ENCODE results near the gene SPOCK1.
"Not testable (repeated sequence)": the region's sequence is repeated elsewhere in the genome, so short reads cannot be mapped to it uniquely, and the experiment has no call there.

The SPOCK1 gene

DNA sequence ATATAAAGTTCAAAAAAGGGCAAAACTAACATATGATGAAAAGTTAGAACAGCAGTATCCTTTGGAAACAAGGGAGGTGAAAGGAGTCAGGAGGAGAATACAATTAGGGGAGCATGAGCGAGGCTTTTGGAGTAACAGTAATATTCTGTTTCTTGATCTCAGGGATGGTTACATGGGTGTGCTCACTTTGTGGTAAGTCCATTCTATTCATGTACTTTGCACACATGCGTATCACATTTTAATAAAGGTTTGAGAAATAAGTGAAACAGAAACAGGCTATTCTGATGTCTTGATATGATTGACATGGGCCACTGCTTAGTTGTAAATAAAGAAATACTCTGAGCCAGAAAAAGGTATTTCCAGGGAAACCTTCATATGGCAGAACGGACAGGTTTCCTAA lies 208.8 kb downstream of the SPOCK1 start:
- DNase-seq = no peak

DNA sequence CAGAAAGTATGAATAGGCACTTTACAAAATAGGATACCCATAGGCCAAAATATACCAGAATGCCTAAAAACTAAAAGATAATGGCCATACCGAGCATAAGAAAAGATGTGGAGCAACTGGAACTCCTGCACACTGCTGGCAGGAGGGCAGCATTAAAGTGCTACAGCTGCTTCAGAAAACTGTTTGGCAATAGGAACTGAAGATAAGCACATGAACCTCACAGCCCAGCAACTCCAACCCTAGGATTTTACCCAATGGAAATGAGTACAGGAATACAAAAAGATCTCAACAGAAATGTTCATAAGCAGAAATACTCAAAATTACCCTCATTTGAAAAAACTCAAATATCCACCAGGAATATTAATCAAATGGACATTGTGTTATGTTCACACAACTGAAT lies 209.3 kb downstream of the SPOCK1 start:
- no peak for DNase-seq

DNA sequence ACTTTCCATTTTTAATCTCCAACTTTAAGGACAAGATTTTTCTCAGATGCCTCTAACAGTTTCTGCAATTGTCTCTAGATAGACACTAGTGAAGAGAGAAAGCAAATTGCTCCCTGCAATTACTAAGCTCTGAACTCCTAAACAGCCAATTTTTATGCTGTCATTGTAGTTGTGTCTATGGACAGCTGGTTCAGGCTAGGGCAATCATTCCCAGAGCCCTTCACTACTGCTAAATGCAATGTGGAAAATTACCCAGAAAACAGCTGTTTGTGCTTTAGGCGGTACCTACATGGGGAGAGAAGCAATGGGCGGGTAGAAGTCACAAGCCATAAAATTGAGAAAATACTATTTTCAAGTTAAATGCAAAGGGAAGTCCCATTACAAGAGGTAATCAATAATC lies 211.6 kb downstream of the SPOCK1 start:
- no peak for DNase-seq

DNA sequence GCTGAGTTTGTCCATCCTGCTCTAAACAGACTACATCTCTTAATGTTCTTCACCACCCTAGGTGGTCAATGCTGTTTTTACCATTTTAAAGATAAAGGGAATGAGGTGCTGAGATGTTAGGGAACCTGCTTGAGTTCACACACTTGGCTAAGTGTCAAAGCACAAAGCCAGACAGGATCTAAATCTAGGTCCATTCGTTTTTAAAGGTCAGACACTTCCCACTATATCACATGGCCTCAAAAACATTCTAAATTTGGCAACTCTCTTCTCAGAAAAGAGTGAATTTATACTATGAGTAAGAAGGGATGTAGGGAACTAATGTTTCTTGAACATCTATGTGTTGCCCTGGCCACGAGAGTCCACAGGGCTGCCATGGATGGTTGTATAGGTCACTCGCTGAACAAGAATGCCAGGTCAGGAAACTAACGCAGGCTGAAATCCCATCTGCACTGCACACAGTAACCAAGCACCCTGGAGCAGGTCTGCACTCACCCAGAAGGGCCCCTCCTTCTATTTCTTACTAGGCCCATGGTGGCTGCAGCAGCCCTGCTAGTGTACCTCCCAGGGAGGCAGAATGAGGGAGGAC lies 213.0 kb downstream of the SPOCK1 start:
- no peak for DNase-seq

DNA sequence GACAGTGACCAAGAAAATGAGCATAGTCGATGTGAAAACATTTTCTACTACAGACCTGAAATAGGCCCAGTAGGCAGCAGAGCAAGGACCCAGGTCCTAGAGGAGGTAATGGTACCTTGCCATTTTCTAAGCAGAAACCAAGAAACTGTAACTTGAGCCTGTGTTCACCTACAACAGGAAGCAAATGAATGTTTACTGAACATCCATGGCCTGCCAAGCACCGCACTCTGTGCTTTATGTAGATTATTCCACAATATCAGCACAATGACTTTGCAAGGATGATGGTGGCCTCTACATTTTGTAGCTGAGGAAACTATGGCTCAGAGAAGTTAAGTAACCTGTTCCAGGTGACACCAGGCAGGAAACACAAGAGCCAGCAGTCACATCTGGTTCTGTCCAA lies 215.3 kb downstream of the SPOCK1 start:
- no peak for DNase-seq

DNA sequence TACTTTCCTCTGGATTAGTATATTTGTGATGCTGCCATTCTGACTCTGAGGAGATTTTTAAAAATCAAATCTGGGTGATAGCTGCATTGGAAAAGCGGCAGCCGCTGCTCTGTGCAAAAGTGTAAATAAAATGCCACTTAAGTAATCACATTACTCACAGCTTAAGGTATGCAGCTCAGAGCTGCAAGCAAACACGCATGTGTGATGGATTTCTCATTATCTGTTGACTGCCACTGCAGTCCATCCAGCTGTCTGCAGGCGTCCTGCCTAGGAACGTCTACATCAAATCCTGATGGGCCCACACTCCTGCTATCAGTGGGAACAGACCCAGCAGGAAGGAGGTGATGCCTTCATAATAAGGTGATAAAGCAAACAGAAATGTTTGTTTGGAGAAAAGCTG lies 216.9 kb downstream of the SPOCK1 start:
- DNase-seq = no peak

DNA sequence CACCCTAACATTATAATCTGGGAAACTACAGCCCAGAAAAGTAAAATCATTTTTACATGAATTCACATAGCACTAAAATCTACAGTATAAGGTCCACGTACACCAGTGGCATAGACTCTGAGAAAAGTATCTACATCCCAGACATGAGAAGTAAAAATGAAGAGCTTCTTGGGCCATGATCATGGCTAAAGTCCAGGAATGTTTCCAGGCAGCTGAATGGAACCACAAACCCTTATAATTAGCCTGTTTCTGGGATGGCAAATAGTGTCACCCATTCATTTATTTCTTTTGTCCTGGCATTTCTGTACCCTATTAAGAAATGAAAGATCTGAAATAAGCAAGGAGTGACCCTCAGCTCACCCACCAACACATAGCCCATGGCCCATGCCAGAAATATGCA lies 217.9 kb downstream of the SPOCK1 start:
- no peak for DNase-seq

DNA sequence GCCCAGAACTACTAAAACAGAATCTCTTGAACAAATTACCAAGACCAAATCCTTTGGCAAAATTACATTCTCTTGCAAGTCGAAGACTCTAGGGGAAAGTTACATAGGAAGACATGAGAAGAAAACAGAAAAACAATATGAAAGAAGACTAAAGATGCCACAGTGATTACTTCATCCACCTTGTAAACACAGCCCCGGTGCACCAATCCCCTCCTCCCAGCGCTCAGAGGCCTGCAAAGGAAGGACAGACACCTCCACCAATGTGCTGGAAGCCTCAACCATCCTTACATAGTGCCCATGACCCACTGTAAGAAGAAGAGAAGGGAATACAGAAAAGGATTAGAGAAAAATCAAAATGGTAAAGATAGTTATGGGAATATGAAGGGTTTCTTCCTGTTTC lies 218.5 kb downstream of the SPOCK1 start:
- DNase-seq = no peak

DNA sequence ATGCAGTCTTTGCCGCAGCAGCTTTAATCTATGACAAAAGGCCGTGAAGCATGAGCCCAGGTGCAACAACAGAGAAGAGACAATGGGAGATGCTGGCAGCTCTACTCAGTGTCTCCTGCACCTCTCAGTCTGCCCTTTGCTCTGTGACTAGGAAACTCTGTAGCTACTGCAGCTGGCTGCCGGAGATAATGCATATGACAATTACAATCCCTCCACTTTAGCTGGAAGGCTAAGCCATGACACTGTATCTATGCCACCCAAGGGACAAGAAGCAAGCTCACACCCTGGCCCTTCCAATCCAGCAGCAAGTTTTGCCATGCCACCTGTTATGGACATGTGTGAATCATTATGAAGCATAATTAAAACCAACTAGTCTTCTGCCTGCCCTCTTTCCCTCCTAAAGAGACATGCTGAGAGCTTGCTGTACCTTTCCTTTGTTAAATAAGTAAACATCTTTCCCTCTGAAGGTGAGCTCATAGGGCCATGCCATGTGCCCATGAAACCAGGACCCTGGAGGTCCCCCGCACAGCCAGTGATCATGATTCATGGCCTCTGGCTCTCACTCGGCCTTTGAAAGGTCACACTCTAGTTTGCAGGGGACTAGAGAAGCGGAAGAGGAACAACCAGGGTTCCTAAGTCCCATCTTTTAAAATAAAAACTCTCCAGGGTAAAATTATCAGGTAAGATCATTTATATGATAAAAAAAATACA lies 219.4 kb downstream of the SPOCK1 start:
- no peak for DNase-seq

DNA sequence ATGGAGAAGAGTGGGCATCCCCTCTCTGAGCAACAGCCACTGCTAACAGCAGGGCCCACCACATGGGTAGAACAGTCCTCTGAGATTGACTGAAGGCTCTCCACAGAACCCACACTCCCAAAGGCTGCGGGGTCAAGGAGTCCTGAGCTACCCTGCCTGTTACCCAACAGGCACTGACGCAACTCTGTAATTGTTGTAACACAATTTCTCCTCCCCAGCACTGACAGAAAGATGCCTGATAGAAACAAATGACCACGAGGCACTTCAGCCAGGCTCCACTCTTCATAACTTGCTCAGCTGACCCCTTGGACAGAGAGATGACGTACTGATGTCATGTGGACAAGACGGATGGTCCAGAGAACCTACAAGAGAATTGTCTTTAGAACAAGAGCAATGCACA lies 220.7 kb downstream of the SPOCK1 start:
- DNase-seq = no peak

DNA sequence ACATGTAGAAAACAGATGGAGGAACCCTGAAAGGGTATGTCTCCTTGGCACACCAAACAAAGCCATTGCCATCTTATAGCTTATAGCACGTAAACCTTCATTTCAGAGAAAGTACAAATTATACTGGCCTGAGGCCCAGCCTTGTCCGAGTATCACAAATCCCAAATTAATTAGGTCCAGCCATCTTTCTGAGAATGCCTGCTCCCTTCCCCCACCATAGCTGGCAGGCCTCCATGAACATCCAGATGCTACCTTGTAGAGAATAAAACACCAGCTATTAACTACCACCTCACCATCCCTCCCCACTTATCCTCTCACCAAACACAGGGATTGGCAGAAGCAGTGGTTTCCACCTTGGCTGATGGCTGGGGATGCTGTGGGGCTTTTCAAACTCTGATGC lies 224.0 kb downstream of the SPOCK1 start:
- no peak for DNase-seq

DNA sequence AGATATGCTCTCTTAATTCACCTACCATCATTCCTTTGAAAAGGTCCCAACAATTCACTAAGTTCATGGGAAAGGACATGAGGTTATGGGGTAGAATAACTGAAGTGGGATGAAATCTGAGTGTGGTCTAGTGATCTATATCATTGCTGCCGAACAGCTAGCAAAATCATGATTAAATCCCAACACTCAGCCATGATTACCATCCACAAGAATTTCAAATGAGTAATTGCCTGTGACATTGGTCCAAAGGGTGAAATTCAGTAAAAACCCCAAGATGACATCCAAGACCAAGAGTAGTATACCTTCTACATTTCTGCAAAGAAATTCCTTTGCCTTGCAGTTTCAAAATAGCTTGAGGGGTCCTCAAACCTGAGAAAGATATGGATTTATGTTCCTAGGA lies 225.6 kb downstream of the SPOCK1 start:
- DNase-seq = no peak

DNA sequence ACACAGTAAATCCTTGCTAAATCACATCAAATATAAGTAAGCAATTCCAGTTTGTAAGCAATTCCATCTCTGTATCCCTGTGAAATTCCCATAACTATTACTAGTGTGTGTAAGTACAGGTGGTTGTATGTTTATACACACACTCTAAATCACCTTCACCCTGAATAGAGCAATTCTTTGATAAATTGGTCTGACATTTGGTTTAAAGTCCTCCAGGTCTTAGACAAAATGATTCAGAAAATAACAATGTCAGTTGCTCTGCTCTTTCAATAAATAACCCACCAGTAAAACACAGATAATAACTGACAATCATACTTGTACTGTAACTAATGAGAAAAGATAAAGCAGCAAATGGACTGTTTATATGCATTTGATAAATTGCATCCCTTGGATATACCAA lies 226.3 kb downstream of the SPOCK1 start:
- no peak for DNase-seq

DNA sequence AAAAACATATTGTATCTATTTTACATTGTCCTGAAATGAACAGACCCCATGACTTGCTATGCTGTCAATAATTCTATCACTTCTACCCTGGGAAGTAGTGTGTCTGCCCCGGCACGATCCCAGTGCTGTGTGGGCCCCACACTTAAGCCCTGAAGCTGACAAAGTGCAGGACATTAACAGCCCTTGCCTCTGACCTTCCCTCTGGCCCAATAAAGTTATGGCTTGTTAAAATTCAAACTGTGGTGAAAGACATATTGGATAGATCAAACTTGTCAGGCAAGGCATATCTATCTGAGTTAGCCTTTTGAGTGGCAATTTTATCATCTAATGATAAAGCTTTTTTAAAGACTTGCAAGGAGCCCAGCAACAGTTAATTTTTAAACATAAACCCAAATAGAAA lies 229.2 kb downstream of the SPOCK1 start:
- no peak for DNase-seq

DNA sequence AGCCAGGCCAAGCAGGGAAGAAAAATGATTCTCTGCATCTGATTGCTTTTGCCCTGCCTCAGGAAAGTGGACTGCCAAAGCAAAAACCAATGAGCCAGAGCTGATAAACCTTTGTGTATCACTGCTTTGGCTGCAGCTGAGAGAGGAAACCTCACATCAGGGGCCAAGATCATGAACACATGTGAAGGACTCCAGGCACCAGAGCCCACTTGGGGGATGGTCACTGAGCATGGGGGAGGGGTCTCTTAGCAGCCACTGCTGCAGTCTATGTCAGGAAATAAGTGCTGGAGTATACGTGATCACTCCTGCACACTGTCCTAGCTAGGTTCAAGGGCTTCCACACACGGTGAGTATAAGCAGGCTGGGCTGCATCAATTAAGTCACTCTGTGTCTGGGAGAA lies 229.9 kb downstream of the SPOCK1 start:
- DNase-seq = no peak

DNA sequence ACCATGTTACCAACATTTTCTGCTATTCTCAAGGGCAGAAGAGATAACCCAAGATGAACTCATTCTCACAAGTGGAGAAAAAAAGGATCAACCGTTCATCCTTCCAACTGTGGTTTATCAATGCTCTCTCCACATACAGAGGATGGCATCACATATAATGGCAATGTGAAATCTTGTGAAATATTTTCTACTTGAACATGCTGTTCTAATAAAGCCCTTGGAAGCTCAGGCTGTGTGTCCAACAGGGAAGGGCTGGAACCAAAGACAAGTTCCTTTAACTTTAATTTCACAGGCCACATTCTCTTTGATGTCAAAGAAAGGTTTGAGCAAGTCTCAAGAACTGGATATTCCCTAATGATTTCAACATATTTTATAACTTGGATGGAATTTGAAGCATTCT lies 230.5 kb downstream of the SPOCK1 start:
- no peak for DNase-seq

DNA sequence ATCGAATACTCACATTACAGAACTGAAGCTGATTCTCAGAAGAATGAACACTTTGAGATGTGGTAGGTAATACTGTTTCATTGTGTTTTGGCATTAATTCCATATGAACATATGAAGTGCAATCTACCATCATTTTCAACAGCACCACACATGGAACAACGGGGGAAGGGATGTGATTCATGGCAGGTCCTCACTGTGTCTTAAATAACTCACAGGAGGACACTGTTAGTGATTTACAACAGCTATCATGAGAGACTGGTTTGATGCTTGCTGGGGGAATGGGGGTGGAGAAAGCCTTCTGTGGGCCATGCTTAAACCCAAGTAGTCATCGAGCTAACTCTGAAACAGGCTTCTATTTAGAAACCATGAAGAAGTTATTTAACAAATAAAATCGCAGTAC lies 232.9 kb downstream of the SPOCK1 start:
- DNase-seq = no peak

DNA sequence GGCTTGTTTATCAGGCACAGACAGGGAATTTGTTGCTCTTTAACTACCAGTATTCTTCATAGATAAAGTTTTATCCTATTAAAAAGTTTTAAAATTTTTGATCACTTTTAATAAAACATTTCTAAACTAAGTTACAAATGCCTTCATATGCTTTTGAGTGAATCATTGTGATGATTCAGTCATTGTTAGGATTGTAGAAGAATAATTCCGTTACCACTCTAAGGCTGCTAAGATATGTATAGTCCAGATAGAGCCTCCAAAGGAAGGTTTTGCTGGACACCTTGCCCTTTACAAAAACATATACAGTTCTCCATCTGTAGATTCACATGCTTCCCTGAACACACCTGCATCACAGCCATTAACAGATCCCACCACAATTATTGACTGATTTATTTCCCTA lies 233.7 kb downstream of the SPOCK1 start:
- DNase-seq = no peak

DNA sequence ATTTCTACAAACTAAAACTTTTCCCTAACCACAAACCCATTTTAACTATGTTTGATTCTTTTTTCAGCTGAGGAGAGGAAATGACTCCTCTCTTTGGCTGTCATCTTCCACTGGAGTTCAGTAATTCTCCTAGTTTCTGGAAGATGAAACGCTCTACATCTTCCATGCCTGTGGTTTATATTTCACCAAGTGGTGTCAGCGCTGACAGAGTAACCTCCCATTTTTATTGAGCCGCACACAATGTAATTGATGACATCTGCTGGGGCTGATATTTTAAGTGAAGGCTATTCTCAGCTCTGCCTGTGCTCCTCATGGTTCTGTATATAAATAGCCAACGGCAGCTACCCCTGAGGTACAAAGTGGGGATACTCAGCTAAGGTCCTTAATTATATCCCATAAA lies 234.6 kb downstream of the SPOCK1 start:
- DNase-seq = no peak

DNA sequence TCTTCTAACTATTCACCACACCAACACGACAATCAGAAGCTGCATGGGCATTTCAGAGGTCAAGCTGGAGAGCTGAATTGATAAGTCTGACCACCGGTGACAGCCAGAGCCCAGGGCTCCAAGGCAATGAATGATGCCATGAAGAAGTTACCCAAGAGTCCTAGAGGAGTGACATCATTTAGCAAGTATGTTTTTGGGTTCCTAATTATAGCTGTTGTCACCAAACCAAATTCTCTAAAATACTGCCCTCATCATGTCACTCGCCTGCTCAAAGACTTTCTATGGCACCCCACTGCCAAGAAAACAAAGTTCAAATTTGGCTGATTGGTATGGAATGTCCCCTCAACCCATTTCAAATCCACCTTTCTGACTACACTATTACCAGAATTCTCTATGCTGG lies 235.1 kb downstream of the SPOCK1 start:
- DNase-seq = no peak

DNA sequence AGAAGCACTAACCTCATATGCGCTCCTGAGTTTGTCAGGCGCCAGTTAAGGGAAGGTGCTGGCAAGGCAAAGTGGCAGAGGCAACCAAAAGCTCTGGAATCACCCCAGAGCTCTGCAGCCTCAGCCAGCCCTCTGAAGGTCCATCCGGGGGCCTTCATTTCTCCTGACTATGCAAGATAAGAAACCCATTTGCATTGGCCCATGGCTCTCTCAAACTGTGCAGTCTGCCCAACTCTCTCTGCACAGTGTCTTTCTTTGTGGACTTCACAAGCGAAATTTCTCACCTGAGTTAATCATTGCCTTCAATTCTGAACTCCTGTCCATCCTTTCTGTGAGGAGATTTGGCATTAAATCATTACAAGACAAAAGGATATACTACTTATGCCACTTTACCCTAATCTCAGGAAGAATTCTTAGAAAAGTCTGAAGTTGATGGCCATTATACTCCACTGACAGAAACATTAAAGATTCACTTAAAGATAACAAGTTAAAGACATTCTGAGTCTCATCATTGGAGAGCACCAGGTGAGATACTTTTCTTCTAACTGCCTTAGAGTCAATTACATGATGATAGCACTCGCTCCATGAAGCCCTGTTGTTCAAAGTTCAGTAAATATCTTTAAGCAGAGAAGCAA lies 235.6 kb downstream of the SPOCK1 start:
- DNase-seq = no peak

DNA sequence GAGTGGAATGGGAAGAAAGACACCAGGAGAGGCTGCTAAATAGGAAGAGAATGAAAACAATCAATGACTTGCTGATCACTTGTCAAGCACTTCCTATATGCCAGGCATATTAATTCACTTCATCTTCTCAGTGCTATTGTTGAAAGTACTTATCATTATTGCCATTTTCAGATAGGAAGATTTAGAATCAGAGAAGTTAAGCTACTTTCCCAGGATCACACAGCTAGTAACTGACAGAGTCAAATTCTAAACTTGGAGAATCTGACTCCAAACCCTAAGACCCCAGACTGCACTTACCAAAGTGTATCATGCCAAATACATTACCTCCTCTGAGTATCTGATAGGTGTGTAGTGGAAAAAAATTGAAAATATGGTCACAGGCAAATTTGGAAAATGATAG lies 236.3 kb downstream of the SPOCK1 start:
- DNase-seq = no peak

DNA sequence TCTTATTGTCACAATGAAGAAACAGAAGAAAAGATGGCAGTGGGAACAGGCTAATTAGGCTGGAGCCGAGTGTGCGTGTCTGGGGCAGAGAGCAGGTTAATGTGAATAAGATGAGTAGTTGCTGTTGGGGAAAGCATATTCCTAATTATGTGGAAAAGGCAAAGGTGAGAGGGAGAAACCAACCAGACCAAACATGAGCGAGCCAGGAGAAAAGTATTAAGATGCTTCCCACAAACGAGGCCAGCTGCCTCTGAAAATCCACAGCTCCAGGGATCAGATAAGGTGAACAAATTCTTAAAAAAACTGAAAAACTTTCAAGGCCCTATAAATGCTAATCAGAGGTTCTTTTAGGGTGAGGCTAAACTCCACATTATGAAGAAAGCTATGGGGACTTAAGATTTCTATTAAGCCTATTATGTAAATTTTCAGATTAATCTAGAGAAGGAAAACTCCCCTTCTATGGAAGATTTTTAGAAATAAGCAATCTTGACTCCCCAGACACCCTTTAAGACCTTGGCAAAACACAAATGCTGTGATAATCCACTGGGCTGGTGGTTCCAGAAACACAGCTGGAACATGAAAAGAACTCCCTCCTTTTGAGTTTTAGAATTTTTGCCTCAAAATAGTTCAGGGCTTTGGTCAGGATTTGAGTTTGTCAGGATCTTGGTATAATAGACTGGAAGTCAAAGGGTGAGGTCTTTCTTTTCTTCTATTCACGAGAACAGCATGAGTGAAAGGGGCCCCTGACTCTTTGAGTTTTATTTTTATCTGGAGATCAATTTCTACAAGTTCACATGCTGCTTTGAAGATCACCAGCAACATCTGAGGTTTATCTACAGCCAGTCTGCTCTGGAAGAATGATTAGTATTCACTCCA lies 238.1 kb downstream of the SPOCK1 start:
- no peak for DNase-seq

DNA sequence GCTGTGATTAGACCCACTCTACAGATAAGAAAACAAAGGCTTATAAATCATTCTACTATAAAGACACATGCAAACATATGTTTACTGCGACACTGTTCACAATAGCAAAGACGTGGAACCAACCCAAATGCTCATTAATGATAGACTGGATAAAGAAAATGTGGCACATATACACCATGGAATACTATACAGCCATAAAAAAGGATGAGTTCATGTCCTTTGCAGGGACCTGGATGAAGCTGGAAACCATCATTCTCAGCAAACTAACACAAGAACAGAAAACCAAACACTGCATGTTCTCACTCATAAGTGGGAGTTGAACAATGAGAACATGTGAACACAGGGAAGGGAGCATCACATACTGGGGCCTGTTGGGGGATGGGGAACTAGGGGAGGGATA lies 240.0 kb downstream of the SPOCK1 start:
- DNase-seq = not testable (repeated sequence)

All from SW 1271 (cell line).